Activated naive CD4-positive, alpha-beta T cell (primary cell): Measurements from ENCODE around the gene POM121L12.

Source experiments
- DNase-seq, 4 experiments: peaks; one replicate each; lab custom pipeline; 2025; lab: John Stamatoyannopoulos, UW

The POM121L12 gene

GRCh38 chr7:53035499-53036412, at the start of gene POM121L12:
Gene POM121L12 (plus strand): TSS chr7:53035633. CDS start chr7:53035672, 39 bp downstream.
- DNase-seq = no peak

GRCh38 chr7:52992001-52992400, 43.4 kb upstream of the POM121L12 start:
- DNase-seq = no peak

GRCh38 chr7:52992479-52993162, 42.8 kb upstream of the POM121L12 start:
- no peak for DNase-seq

- DNase-seq = no peak
These were observed 39.8 kb upstream of the POM121L12 start for GRCh38 chr7:52995676-52996075.

- DNase-seq = no peak
These were observed 34.2 kb upstream of the POM121L12 start for GRCh38 chr7:53001221-53001620.

- no peak for DNase-seq
These were observed 33.0 kb upstream of the POM121L12 start for GRCh38 chr7:53002389-53002788.

- DNase-seq = no peak
These were observed 31.6 kb upstream of the POM121L12 start for GRCh38 chr7:53003653-53004445.

GRCh38 chr7:53013925-53014324, 21.5 kb upstream of the POM121L12 start:
- no peak for DNase-seq

- no peak for DNase-seq
These were observed 20.0 kb upstream of the POM121L12 start for GRCh38 chr7:53015463-53015862.

- no peak for DNase-seq
These were observed 12.5 kb upstream of the POM121L12 start for GRCh38 chr7:53022893-53023292.

- DNase-seq = no peak
These were observed 13.2 kb downstream of the POM121L12 start for GRCh38 chr7:53048638-53049037.

GRCh38 chr7:53050433-53050832, 15.0 kb downstream of the POM121L12 start:
- no peak for DNase-seq

GRCh38 chr7:53059591-53059990, 24.2 kb downstream of the POM121L12 start:
- DNase-seq = no peak

- no peak for DNase-seq
These were observed 24.6 kb downstream of the POM121L12 start for GRCh38 chr7:53060066-53060465.

- no peak for DNase-seq
These were observed 27.4 kb downstream of the POM121L12 start for GRCh38 chr7:53062796-53063195.

GRCh38 chr7:53068673-53069072, 33.2 kb downstream of the POM121L12 start:
- DNase-seq = no peak

GRCh38 chr7:53070883-53071282, 35.5 kb downstream of the POM121L12 start:
- DNase-seq = no peak
